GM12873 (cell line): ENCODE results near the gene KDM2B.

Experiments
- TF ChIP-seq, protein P1 (sequence below): IDR thresholded peaks from 2 replicates; pipeline ENCODE4 v1.5.1; 2012; ENCODE audit warnings: low read depth, mild to moderate bottlenecking, moderate library complexity, low read length, control low read depth; ENCODE audit not compliant: insufficient read depth; ENCODE audit errors: missing control alignments

Gene KDM2B

DNA sequence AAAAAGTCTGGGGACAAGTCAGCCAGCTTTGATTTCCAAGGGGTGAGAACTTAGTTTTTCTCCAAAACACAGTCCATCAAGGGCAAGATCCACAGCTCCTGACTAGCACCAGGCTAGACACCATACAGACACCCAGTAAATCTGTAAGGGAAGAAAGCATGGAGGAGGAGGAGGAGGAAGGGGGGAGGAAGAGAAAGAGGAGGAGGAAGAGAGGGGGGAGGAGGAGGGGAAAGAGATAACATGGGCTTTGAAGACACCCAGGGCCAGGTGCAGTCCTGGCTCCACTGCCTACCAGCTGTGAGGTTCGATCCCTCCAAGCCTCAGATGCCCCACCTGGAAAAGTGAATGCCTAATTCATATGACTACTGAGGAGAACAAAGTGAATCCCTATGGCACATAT lies 18.3 kb downstream of the KDM2B start:
- TF ChIP-seq, protein P1, sequence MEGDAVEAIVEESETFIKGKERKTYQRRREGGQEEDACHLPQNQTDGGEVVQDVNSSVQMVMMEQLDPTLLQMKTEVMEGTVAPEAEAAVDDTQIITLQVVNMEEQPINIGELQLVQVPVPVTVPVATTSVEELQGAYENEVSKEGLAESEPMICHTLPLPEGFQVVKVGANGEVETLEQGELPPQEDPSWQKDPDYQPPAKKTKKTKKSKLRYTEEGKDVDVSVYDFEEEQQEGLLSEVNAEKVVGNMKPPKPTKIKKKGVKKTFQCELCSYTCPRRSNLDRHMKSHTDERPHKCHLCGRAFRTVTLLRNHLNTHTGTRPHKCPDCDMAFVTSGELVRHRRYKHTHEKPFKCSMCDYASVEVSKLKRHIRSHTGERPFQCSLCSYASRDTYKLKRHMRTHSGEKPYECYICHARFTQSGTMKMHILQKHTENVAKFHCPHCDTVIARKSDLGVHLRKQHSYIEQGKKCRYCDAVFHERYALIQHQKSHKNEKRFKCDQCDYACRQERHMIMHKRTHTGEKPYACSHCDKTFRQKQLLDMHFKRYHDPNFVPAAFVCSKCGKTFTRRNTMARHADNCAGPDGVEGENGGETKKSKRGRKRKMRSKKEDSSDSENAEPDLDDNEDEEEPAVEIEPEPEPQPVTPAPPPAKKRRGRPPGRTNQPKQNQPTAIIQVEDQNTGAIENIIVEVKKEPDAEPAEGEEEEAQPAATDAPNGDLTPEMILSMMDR: no peak

DNA sequence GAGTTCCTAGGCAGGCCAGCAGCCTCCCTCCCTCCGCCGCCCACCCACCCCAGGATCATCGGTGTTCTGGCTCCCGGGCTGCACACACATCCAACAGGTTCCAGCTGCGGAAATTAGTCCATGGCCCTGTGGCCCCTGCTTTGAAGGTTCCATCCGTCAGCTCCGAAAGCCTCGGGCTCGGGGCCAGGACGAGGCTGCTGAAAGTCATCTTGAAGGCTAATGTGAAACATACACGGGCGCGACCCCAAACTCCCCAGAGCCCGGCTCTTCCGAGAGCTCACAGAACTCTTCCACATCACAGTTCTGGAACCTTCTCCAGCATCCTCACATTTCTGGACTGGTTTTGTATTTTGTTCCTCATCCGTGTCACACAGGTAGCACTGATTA lies 19.8 kb downstream of the KDM2B start:
- TF ChIP-seq, protein P1: no peak

DNA sequence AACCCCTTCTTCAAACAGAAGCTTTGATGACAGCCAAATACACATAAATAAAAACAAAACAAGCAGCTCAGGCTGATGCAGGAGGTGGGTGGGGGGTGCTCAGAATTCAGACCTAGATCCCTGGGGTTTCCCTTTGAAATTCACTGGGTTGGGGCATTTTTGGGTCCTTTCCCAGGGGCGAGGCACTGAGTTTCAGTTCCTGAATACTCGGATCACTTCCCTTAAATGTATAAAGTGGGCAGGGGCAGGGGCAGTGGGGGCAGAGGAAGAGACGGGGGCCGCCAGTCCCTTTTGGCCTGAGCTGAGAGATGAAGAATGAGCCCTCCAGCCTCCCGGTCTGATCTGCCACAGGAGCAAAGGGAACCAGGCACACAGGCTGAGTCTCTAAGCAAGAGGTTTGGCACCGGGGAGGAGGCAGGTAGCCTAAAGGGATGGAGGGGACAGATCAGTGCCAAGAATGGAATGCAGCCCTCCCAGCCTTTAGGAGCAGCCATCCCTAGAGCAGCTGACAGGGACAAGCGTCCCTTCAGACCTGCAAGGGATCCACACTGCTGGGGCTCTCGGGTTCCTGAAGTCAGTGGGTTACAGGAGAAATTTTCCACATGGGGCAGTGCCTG lies 20.3 kb downstream of the KDM2B start:
- TF ChIP-seq, protein P1: no peak

DNA sequence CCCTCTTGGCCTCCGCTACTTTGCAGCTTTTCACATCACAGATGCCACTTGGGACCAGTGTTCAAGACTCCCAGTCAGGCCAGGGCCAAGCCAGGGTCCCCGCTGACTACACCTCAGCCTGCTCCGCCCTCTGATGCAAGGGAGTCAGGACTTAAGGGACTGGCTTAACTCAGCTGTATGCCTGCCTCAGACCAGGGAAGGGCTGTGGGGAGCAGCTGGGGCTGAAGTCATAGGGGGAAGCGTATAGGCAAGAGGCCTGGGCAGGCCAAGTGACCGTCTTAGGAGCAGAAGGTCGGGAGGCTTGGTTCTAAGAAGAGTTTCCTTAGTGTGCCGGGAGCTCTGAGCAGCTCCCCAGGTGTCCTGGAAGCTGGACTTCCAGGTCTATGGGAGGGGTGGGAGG lies 21.9 kb downstream of the KDM2B start:
- TF ChIP-seq, protein P1: no peak

DNA sequence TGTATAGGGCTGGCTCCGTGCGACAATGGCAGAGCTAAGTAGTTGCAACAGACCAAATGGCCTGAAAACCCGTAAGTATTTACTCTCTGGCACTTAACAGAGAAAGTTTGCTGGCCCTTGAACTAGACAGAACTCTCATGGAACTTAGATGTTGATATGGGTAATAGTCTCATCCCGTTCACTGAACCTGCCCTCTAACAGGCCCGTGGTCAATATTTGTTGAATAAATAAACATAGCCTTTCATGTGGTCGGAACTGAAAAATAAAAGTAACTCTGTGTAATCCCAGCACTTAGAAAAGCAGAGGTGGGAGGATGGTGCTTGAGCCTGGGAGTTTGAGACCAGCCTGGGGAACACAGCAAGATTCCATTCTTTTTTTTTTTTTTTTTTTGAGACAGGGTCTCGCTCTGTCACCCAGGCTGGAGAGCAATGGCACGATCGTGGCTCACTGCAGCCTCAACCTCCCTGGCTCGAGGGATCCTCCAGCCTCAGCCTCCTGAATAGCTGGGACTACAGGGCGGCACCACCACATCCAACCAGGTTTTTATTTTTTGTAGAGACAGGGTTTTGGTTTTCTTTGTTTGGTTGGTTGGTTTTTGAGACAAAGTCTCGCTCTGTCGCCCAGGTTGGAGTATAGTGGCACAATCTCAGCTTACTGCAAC lies 29.7 kb downstream of the KDM2B start:
- TF ChIP-seq, protein P1: no peak

DNA sequence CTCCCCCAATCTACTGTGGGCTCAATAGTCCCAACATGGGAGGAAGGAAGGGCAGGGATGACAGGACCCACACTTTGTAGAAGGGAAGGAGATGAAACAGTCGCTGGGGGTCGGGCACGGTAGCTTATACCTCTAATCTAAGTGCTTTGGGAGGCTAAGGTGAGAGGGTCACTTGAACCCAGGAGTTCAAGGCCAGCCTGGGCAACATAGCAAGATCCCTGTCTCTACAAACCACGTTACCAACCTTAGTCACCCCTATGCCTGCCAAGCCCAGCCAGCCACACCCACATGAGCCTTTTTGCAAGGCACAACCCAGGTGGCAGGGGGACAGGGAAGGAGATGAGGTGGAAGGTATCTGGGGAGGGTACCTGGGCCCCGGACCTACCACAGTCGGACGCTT lies 31.7 kb downstream of the KDM2B start:
- TF ChIP-seq, protein P1: no peak

DNA sequence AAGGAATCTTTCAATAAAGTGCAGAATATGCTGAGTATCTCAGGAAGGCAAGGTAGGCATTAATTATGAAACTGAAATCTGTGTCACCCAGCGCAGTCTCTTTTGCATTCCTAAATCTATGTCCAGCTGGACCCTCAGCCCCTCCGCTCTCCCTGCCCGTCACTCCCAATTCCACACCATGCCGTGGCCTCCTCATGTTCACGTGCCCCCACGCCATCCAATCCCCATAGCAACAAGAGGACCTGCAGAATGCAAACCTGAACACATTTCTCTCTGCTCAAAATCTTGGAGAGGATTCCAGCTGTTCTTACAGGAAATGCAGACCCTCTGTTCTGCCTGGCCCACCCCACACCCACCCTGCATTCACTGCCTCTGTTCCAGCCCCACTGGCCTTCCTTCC lies 35.3 kb downstream of the KDM2B start:
- TF ChIP-seq, protein P1: no peak
